Transverse colon (tissue), 4 donors: ENCODE measurements around the gene PSMA8. TPM values are rescaled to one million over a fixed set of nuclear protein-coding genes. Genes with fewer than 3 reads are reported as not detected.

Source experiments
- DNase-seq: peaks from one replicate; pipeline ENCODE4 v3.0.0-alpha.2; 2019
- H3K27ac ChIP-seq, 4 donors: fragments of 200-600 bp; sonication (generic); 2 replicates each; pipeline ENCODE4 v1.5.1; 2016 to 2018; ENCODE audit warnings: inconsistent platforms in 4 of 4
- H3K27me3 ChIP-seq: fragments of 200-600 bp; sonication (generic); 2 replicates; pipeline ENCODE4 v1.5.1; 2017; ENCODE audit warnings: inconsistent platforms
- H3K36me3 ChIP-seq, 4 donors: fragments of 200-600 bp; sonication (generic); 2 replicates each; pipeline ENCODE4 v1.5.1; 2017 to 2019; ENCODE audit warnings: inconsistent platforms in 4 of 4
- H3K4me1 ChIP-seq, 4 donors: fragments of 200-600 bp; sonication (generic); 2 replicates each; pipeline ENCODE4 v1.5.1; 2017 to 2020; ENCODE audit warnings: inconsistent platforms in 4 of 4
- H3K4me3 ChIP-seq, 4 donors: fragments of 200-600 bp; sonication (generic); 1 replicate in 1 of 4; 2 replicates in 3 of 4; pipeline versions ENCODE4 v1.5.1 to v1.6.1; 2017 to 2019; ENCODE audit warnings: inconsistent platforms in 4 of 4
- H3K9me3 ChIP-seq, 2 donors: fragments of 200-600 bp; sonication (generic); 2 replicates each; pipeline ENCODE4 v1.5.1; 2017 to 2019; ENCODE audit warnings: inconsistent platforms in 2 of 2
- EP300 ChIP-seq: sonication (generic); formaldehyde crosslinking; IDR thresholded peaks from one replicate; pipeline ENCODE4 v1.6.1; 2017; ENCODE audit warnings: antibody characterized with exemption, low read depth
- POLR2A ChIP-seq: fragments of 450-650 bp; IDR thresholded peaks from one replicate; pipeline ENCODE4 v1.6.1; 2016; ENCODE audit warnings: antibody characterized with exemption, mild to moderate bottlenecking, moderate library complexity
- POLR2AphosphoS5 ChIP-seq, 3 donors: sonication (generic); formaldehyde crosslinking; IDR thresholded peaks; one replicate each; pipeline ENCODE4 v1.6.1; 2016; ENCODE audit warnings: antibody characterized with exemption in 3 of 3
- WGBS, 2 donors: methylation state at CpG; one replicate each; pipeline ENCODE4 v1.1.5; 2018; ENCODE audit warnings: low coverage in 1 of 2; 5-methylcytosine and 5-hydroxymethylcytosine counted together
- in situ Hi-C, 4 donors: fragments of 200-750 bp; cut with MboI; loops; one replicate each; pipeline versions ENCODE4 v1.15.0 to v1.15.1; 2017; ENCODE audit warnings: low sequenced_read_pairs in 3 of 4, low pct_ligation_motif_present in 1 of 4, low pct_unique_long_range_greater_than_20kb in 1 of 4
- intact Hi-C: fragments of 100-400 bp; cut with DNase I; formaldehyde crosslinking; loops from one replicate; pipeline ENCODE4 v1.15.1; 2023; ENCODE audit warnings: low total_unique reads
- total RNA-seq, 4 donors: library from RNA; depleted of rRNA; stranded (reverse); fragments of >200 nt; gene quantifications; one replicate each; pipeline ENCODE4 v1.1.0, GENCODE V29; 2016
- TF ChIP-seq, protein P1 (sequence below), 5 experiments: fragments of 200-600 bp in 3 of 5; fragments of 450-650 bp in 2 of 5; sonication (generic) in 3 of 5; IDR thresholded peaks; 1 replicate in 2 of 5; 2 replicates in 3 of 5; pipeline ENCODE4 v1.5.1; 2016 to 2017; ENCODE audit warnings: antibody characterized with exemption in 5 of 5, inconsistent platforms in 3 of 5, mild to moderate bottlenecking in 2 of 5, moderate library complexity in 1 of 5

Gene PSMA8
- total RNA-seq, 4 donors from 2014 or later = not detected

DNA sequence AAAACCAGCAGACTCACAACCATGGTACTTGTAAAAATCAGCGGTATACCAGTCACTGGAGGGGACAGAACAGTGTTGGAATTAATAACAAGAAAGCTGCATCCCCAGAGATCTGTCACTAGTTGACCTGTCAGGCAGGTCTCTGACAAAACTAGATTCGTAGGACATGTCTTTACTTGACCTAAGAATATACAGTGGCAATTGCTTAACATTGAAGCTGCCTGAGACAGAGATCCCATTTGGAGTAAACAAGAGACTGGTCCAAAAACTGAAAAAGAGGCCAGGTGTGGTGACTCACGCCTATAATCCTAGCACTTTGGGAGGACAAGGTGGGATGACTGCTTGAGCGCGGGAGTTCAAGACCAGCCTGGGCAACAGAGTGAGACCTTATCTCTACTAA lies 36.1 kb upstream of the PSMA8 start:
- Histone ChIP-seq H3K36me3 (no peaks in the 10 kb centered on the region), H3K9me3 (no peaks in the 10 kb centered on the region), H3K4me3 (no peak overlapping the region), H3K27me3 (no peaks in the 10 kb centered on the region), H3K4me1 (no peaks in the 10 kb centered on the region), H3K27ac (no peak overlapping the region)
- intact Hi-C loops = no loop called here
- in situ Hi-C loops = no loop called here
- TF ChIP-seq, protein P1, sequence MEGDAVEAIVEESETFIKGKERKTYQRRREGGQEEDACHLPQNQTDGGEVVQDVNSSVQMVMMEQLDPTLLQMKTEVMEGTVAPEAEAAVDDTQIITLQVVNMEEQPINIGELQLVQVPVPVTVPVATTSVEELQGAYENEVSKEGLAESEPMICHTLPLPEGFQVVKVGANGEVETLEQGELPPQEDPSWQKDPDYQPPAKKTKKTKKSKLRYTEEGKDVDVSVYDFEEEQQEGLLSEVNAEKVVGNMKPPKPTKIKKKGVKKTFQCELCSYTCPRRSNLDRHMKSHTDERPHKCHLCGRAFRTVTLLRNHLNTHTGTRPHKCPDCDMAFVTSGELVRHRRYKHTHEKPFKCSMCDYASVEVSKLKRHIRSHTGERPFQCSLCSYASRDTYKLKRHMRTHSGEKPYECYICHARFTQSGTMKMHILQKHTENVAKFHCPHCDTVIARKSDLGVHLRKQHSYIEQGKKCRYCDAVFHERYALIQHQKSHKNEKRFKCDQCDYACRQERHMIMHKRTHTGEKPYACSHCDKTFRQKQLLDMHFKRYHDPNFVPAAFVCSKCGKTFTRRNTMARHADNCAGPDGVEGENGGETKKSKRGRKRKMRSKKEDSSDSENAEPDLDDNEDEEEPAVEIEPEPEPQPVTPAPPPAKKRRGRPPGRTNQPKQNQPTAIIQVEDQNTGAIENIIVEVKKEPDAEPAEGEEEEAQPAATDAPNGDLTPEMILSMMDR (IDR thresholded peaks at IDR 0.05) = no peak
- no peak for TF ChIP-seq POLR2A
- no peak for TF ChIP-seq POLR2AphosphoS5 (IDR thresholded peaks at IDR 0.05)
- no peak for TF ChIP-seq EP300
- 91 to 92% methylated on average over 4 to 5 of the region's 5 CpGs for WGBS, 2 donors
- no peak for DNase-seq

DNA sequence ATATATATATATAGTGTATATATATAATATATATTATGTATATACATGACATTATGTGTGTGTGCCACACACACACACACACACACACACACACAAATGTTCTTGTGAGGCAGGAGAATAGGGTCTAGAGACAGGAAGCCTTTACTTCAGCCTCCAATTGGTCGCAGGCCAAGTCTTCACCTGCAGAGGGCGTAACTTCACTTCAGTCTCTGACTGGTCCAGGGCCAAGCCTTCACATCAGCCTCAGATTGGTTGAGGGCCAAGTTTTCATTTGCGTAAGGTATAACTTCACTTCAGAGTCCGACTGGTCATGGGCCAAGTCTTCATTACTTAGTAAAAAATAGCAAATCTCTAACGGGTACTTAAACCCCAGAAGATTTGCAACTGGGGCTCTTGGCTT lies 30.1 kb upstream of the PSMA8 start:
- in situ Hi-C loops = loop anchor here in 1 of 4 donors (25.0 kb wide), 1 partner anchor 184 kb away; no protein-coding TSS in a partner anchor
- DNase-seq = peak; percentile 13
- TF ChIP-seq POLR2AphosphoS5 (IDR thresholded peaks at IDR 0.05) = no peak
- no peak for TF ChIP-seq POLR2A
- TF ChIP-seq EP300 = no peak
- TF ChIP-seq, protein P1 (IDR thresholded peaks at IDR 0.05) = no peak

DNA sequence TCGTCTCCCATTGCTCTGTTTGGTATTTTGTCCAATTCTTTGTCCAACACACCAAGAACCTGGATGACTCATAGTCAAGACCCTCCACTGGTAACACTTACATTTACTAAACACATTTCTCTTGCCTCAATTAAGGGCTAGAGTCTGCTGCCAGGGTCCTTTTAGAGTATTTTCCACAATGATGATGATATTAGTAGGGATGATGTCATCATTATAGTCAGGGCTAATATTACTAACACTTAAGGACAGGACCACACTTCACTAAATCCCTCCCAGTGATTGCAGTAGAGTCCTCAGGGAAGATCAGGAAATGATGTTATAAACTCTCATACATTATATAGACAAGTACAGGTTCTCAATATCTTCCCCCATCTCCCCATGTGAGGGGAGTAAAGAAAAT lies 29.6 kb upstream of the PSMA8 start:
- no peaks in the 10 kb centered on the region for H3K9me3 ChIP-seq
- WGBS, 2 donors = 79 to 91% methylated on average over 1 of the region's 1 CpG
- H3K27ac ChIP-seq = no peak overlapping the region
- DNase-seq = no peak
- in situ Hi-C loops = loop anchor here in 1 of 4 donors (25.0 kb wide), 1 partner anchor 183 kb away; no protein-coding TSS in a partner anchor
- H3K4me1 ChIP-seq = no peaks in the 10 kb centered on the region
- no peaks in the 10 kb centered on the region for H3K27me3 ChIP-seq
- no peaks in the 10 kb centered on the region for H3K36me3 ChIP-seq
- no peak for TF ChIP-seq POLR2AphosphoS5 (IDR thresholded peaks at IDR 0.05)
- TF ChIP-seq POLR2A = no peak
- no peak for TF ChIP-seq EP300
- TF ChIP-seq, protein P1 (IDR thresholded peaks at IDR 0.05) = no peak
- intact Hi-C loops = no loop called here
- no peak overlapping the region for H3K4me3 ChIP-seq

More for the DNA sequence above, 30.1 kb upstream of the PSMA8 start:
- H3K4me3 ChIP-seq = no peak overlapping the region
- 50 to 69% methylated on average over 1 to 5 of the region's 5 CpGs for WGBS, 2 donors
- no peaks in the 10 kb centered on the region for H3K36me3 ChIP-seq
- intact Hi-C loops = no loop called here
- no peak overlapping the region for H3K27ac ChIP-seq
- no peaks in the 10 kb centered on the region for H3K27me3 ChIP-seq
- no peaks in the 10 kb centered on the region for H3K4me1 ChIP-seq
- H3K9me3 ChIP-seq = no peaks in the 10 kb centered on the region

DNA sequence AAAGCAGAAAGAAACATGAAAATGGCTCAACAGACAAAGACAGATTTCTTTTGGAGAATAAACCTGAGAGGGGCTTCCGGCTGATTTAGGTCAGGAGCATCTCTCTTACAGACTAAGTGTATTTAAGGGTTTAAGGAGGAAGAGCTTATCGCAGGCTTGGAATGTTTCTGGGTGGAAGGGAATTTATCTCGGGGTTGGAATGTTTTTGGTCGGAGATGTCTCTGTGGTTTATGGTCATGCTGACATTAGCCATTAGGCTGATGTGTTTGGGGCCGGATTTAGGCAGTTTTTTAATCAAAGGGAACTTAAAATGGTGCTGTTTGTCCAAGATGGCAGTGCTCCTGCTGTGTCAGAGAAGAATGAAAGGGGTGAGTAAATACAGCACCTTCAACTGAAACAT lies 14.4 kb upstream of the PSMA8 start:
- in situ Hi-C loops = loop anchor here in 1 of 4 donors (25.0 kb wide), 1 partner anchor 168 kb away; no protein-coding TSS in a partner anchor
- WGBS, 2 donors = 81 to 91% methylated on average over 4 to 5 of the region's 5 CpGs
- DNase-seq = no peak

More for the DNA sequence above, 14.4 kb upstream of the PSMA8 start:
- intact Hi-C loops = no loop called here
- Histone ChIP-seq H3K9me3 (no peaks in the 10 kb centered on the region), H3K27ac (no peak overlapping the region), H3K36me3 (no peaks in the 10 kb centered on the region), H3K4me1 (no peaks in the 10 kb centered on the region), H3K27me3 (peaks cover 4% of the 10 kb centered on the region), H3K4me3 (no peak overlapping the region)
- TF ChIP-seq EP300 = no peak
- no peak for TF ChIP-seq POLR2AphosphoS5 (IDR thresholded peaks at IDR 0.05)
- TF ChIP-seq, protein P1 (IDR thresholded peaks at IDR 0.05) = no peak
